LNCAP (cell line): ENCODE data around the gene INPP5A.

ENCODE experiments used
- TF ChIP-seq, protein P1 (sequence below): fragments of 450-650 bp; IDR thresholded peaks from 2 replicates; pipeline ENCODE4 v1.5.1; 2017; ENCODE audit warnings: mild to moderate bottlenecking

INPP5A gene

DNA sequence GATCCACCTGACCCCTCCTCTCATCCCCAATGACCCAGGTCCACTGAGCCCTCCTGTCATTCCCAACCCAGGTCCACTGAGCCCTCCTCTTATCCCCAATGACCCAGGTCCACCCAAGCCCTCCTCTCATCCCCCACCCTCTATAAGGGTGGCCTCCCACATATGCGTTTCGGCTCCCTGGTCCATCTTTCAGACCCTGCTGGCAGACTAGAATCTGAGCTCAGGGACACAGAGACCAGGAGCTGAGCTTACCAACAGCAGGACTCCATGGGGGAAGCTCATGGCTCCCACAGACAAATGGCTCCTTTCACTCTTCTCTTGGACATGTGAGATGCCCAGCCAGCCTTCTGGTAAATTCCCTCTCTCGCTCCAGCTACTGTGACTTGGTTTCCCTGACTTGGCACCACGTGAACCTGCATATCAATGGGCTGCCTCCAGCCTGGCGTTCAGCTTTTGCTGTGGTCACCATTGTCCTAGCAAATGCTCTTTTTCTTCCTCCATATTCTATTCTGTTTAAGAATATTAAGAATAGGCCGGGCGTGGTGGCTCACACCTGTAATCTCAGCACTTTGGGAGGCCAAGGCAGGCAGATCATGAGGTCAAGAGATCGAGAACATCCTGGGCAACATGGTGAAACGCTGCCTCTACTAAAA, 24.8 kb upstream of the INPP5A start:
- TF ChIP-seq, protein P1, sequence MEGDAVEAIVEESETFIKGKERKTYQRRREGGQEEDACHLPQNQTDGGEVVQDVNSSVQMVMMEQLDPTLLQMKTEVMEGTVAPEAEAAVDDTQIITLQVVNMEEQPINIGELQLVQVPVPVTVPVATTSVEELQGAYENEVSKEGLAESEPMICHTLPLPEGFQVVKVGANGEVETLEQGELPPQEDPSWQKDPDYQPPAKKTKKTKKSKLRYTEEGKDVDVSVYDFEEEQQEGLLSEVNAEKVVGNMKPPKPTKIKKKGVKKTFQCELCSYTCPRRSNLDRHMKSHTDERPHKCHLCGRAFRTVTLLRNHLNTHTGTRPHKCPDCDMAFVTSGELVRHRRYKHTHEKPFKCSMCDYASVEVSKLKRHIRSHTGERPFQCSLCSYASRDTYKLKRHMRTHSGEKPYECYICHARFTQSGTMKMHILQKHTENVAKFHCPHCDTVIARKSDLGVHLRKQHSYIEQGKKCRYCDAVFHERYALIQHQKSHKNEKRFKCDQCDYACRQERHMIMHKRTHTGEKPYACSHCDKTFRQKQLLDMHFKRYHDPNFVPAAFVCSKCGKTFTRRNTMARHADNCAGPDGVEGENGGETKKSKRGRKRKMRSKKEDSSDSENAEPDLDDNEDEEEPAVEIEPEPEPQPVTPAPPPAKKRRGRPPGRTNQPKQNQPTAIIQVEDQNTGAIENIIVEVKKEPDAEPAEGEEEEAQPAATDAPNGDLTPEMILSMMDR = no peak

DNA sequence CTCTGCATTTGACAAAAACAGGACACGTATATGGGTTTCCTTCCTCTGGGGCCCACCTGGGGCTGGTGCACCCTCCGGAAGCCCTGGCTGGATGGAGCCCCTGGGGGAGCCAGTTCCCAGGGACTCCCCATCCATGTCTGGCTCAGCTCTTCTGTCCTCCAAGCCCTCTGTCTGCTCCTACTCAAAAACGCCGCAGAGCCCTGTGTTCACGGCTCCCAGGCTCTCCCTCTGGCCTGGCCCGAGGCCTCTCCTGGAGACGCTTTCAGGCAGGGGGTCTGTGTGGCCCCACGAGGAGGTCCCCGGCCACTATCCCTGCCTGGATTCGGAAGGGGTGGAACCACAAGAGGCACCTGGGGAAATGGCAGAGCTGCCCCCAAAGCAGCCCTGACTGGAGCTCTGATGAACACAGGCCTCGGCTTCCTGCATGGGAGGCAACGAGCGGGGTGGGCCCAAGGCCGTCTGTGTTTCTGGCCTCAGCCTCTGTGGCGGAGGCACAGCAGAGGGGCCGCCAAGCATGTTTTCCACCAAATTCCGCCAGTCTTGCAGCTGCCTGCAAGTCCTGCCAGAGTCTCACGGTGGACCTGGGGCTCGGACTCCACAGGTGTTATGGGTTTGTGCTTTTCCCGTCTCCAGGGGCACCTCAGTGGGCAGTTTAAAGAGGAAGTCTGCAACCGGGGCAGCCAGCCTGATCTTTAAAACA, 22.6 kb upstream of the INPP5A start:
- TF ChIP-seq, protein P1 = no peak

DNA sequence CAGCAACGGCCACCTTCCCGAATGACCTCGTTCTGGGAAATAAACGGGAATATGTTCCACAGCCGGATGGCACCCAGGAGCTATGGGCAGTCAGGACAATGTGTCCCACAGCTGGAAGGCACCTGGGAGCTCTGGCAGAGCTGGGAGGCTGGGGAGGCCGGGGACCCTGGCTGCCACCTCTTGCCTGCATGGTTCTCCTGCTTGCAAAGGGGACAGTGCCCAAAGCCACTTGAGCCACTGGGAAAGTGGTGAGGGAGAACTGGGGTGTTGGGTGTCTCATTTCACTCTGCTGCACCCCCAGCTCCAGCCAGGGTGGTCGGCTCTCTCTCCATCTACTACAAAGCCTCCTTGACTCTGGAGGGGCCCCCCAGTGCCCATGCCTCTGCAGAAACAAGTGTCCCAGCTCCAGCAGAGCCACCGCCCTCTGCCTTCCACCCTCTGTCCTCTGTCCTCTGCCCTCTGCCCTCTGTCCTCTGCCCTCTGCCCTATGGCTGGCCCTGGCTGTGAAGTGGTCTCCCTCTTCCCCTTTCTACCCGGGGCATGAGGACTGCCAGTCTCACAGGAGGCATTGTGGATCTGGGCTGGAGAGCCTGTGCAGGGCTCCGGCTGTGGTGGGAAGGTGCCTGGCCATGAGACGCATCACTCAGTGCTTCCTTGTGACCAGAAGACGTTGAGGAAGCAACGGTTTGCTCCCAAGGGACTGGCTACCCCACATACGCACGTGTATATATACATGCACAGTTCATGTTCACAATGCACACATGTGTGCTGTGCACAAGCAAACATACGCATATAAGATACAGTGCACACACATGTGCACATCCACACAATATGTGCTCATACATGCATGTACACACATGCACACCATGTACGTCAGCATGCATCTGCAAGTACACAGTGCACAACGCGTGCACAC, 21.5 kb upstream of the INPP5A start:
- TF ChIP-seq, protein P1 = no peak

DNA sequence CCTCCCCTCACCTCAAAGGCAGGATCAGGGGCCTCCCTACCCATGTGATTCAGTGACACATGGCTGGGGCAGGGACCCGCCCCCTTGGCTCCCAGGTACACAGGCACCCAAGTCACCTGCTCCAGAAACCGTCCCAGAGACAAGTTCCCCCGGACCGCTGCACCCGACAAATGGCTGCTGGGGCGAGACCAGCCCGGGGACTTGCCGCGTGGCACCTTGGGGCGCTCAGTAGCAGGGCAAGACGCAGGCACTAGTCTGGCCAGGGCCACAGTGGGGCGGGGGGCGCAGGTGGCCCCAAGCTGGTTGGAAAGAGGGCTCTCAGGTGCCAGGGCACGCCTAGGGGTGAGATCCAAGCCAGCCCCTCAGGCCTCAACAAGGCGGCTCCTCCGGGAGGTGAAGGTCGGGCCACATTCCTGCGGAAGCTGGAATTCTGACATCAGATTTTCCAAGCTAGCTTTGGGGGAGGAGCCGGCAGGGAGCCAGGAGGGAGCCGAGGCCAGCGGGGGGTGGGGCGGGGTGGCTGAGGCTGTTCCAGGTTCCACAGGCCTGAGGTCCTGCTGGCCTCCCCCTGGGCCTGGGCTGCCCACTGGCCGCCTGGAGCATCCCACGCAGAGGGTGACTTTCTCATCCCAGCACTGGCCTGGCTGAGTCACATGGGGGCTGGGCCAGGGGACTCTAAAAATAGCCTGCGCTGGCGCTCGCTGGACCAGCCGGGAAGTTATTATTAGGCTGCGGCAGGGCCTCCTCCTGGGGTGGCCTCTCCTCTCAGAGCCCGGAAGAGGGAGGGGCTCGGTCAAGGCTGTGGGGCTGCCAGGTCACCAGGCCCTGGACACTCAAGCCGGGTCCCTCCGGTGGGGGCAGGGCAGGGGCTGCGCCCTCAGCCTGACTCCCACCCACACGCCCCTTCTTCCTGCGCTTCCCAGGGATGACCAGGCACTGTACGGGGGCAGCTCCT, 20.5 kb upstream of the INPP5A start:
- TF ChIP-seq, protein P1 = no peak

DNA sequence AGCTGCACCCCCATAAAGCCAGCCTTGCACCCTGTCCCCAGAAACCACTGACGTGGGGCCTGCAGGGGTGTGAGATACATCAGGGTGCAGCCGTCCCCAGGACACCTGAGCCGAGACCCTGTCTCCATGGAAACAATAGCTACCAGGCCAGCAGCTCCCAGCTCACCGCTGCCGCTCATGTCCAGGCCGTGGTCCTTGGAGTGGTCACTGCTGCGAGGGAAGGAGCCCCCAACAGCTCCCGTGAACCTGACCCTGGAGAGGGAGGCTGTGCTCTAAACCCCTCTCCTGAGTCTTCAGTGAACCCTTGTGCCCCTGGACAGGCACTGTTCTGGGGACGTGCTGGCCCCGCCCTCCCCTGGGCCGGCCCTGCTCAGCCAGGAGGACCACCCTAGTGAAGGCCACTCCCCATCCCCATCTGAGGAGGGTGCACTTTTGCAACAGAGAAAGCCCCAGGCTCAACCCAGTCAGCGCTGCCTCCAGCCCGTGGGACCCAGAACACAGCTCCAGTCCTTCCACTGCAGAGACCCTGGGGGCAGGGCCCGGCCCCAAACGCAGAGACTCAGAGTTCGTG, 19.6 kb upstream of the INPP5A start:
- TF ChIP-seq, protein P1 = no peak

DNA sequence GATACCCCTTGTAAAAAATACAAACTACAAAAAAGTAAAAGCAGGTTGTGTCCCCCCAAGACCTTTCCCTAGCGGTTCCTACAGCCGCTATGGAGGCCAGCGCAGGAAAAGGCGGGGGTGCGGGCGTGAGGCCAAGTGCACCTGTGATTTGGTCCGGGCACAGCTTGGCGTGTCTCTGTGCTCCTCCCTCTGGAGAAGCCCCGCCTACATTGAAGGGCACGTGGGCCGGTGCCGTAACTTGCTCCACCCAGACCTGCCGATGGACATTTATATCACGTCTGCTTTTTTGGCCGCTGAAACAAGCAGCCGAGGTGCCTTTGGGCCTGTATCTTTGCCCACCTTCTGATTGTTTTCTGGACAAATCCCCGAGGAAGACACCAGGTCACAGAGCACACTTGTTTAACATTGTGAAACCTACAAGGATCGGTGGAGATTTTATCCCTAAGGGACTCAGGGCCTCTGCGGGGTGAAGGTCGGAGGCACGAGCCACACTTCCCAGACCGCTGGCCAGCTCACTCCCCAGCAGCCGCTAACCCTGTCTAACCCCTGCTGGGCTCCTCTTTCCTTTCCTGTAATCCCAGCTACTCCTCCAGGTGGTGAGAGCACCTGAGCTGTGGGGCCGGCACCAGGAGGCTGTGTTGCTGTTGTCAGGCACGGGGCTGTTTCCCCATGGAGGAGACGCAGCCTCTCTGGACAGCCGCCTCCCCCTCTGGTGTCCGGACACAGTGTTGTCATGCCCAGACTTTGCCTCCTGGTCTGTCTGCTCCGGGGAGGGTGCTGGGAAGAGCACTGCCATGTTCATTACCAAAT, 18.8 kb upstream of the INPP5A start:
- TF ChIP-seq, protein P1 = no peak
